Gastroesophageal sphincter (tissue), 3 donors: Measurements from ENCODE around the gene PGP.

Experiments used
- CTCF ChIP-seq, 4 experiments: fragments of 200-600 bp in 2 of 4; fragments of 450-650 bp in 2 of 4; sonication (generic) in 1 of 4; IDR thresholded peaks; one replicate each; pipeline ENCODE4 v1.5.1; 2017 to 2019; ENCODE audit warnings: antibody characterized with exemption in 4 of 4, mild to moderate bottlenecking in 2 of 4, moderate library complexity in 2 of 4
- POLR2AphosphoS5 ChIP-seq: sonication (generic); formaldehyde crosslinking; IDR thresholded peaks from one replicate; pipeline ENCODE4 v1.6.1; 2017; ENCODE audit warnings: antibody characterized with exemption

GRCh38 chr16:2205967-2206313, 8.7 kb downstream of the PGP start:
- TF ChIP-seq CTCF (IDR thresholded peaks at IDR 0.05) (no peak), POLR2AphosphoS5 (no peak)
